Small intestine (tissue), 7 donors: ENCODE data around the gene LIPC. TPM values are rescaled to one million over a fixed set of nuclear protein-coding genes. Genes with fewer than 3 reads are reported as not detected.

Experiments
- DNase-seq, 2 donors: peaks; one replicate each; pipeline versions ENCODE4 v3.0.0 to v3.0.0-alpha.2; 2013
- FAIRE-seq: peaks from 2 replicates; lab custom pipeline; 2012; peaks lifted over from hg19 to GRCh38; lab: Jason Lieb, UNC
- H3K27ac ChIP-seq, 3 donors: one replicate each; pipeline ENCODE4 v1.5.1; 2013; ENCODE audit warnings: low read length in 2 of 3, mild to moderate bottlenecking in 2 of 3, control low read depth in 1 of 3, inconsistent platforms in 1 of 3, low read depth in 1 of 3, moderate library complexity in 1 of 3
- H3K27me3 ChIP-seq, 3 donors: one replicate each; pipeline ENCODE4 v1.6.1; 2013; ENCODE audit warnings: low read length in 3 of 3, inconsistent platforms in 1 of 3; ENCODE audit not compliant: control insufficient read depth in 3 of 3, insufficient read depth in 3 of 3
- H3K36me3 ChIP-seq, 3 donors: one replicate each; pipeline ENCODE4 v1.6.1; 2013; ENCODE audit warnings: low read length in 3 of 3, inconsistent platforms in 1 of 3, low read depth in 1 of 3, mild to moderate bottlenecking in 1 of 3, moderate library complexity in 1 of 3; ENCODE audit not compliant: control insufficient read depth in 3 of 3, insufficient read depth in 2 of 3
- H3K4me1 ChIP-seq, 3 donors: one replicate each; pipeline ENCODE4 v1.6.1; 2013; ENCODE audit warnings: low read length in 2 of 3, inconsistent platforms in 1 of 3, low read depth in 1 of 3, mild to moderate bottlenecking in 1 of 3, moderate library complexity in 1 of 3; ENCODE audit not compliant: control insufficient read depth in 3 of 3, insufficient read depth in 2 of 3
- H3K4me3 ChIP-seq, 3 donors: one replicate each; pipeline ENCODE4 v1.5.1; 2013; ENCODE audit warnings: low read length in 3 of 3, control low read depth in 1 of 3, inconsistent platforms in 1 of 3, low read depth in 1 of 3, mild to moderate bottlenecking in 1 of 3, moderate library complexity in 1 of 3
- H3K9me3 ChIP-seq, 2 donors: one replicate each; pipeline ENCODE4 v1.6.1; 2013; ENCODE audit warnings: low read depth in 1 of 2, low read length in 1 of 2; ENCODE audit not compliant: control insufficient read depth in 2 of 2, insufficient read depth in 1 of 2
- WGBS, 3 donors: extraction: QIAGEN DNeasy Blood & Tissue Kit; methylation state at CpG; one replicate each; pipeline ENCODE4 v1.1.7; 2013; 5-methylcytosine and 5-hydroxymethylcytosine counted together
- polyA plus RNA-seq, 4 donors: library from polyadenylated mRNA; stranded (reverse) in 3 of 4; unstranded in 1 of 4; fragments of 200-250 nt in 3 of 4; fragments of 120-200 nt in 1 of 4; gene quantifications; one replicate each; pipeline versions ENCODE4 v1.2.1 to v1.2.3, GENCODE V29; 2013
- donor health status: healthy with polysubstance abuse.
- donor health status: control.
- donor health status: control.
- donor health status: Bipolar disorder and iron deficiency.
- donor health status: healthy.

Gene LIPC
- polyA plus RNA-seq, 4 donors, result 0.07 to 2.0 (median 1.2) TPM

DNA sequence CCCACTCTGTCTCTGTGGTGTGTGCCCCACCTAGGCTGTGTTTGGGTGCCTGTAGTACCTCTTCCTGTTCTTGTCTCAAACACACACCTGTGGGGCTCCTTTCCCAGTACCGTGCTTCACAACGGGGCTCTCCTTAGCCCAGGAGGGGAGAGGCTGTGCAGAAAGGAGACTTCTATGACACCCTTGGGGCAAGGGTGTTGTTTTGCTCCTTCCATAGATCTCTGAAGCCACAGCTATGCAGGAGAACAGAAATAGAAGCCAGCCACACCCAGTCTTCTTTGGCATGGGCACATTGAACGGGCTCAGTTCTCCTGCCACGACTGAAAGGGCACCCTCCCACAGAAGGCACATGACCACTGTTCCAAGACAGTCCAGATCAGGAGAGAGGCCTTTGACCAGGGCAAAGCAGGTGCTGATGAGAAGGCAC, 74.3 kb downstream of the LIPC start:
- DNase-seq, result peak in 1 of 2 donors; percentile 84
- Histone ChIP-seq H3K27ac (peak overlapping the region in 1 of 3 donors; percentile 30), H3K27me3 (no peaks in the 10 kb centered on the region), H3K4me3 (no peak overlapping the region), H3K4me1 (peaks cover 0 to 6% (median 0%) of the 10 kb centered on the region in 3 donors), H3K9me3 (no peaks in the 10 kb centered on the region), H3K36me3 (no peaks in the 10 kb centered on the region)
- WGBS, 3 donors, result 23 to 64% (median 41%) methylated on average over 4 of the region's 4 CpGs
- no peak for FAIRE-seq

- Histone ChIP-seq H3K27me3 (no peaks in the 10 kb centered on the region), H3K4me1 (peaks cover 0 to 3% (median 0%) of the 10 kb centered on the region in 3 donors), H3K9me3 (no peaks in the 10 kb centered on the region), H3K4me3 (no peak overlapping the region), H3K27ac (no peak overlapping the region), H3K36me3 (no peaks in the 10 kb centered on the region)
- DNase-seq (no peak), FAIRE-seq (no peak)
- 84 to 85% (median 85%) methylated on average over 9 of the region's 9 CpGs for WGBS, 3 donors
These were observed 75.2 kb downstream of the LIPC start for GRCh38 chr15:58506783-58507668.

- FAIRE-seq (no peak), DNase-seq (no peak)
- Histone ChIP-seq H3K27me3 (no peaks in the 10 kb centered on the region), H3K4me1 (no peaks in the 10 kb centered on the region), H3K4me3 (no peak overlapping the region), H3K9me3 (no peaks in the 10 kb centered on the region), H3K27ac (no peak overlapping the region), H3K36me3 (no peaks in the 10 kb centered on the region)
- WGBS, 3 donors, result 92 to 97% (median 95%) methylated on average over 1 of the region's 1 CpG
These were observed 77.8 kb downstream of the LIPC start for GRCh38 chr15:58509556-58509955.

- Histone ChIP-seq H3K27me3 (no peaks in the 10 kb centered on the region), H3K9me3 (no peaks in the 10 kb centered on the region), H3K4me3 (no peak overlapping the region), H3K27ac (no peak overlapping the region), H3K4me1 (no peaks in the 10 kb centered on the region), H3K36me3 (no peaks in the 10 kb centered on the region)
- no peak for FAIRE-seq
- DNase-seq, result no peak
- WGBS, 3 donors, result 74 to 91% (median 81%) methylated on average over 10 of the region's 10 CpGs
These were observed 79.2 kb downstream of the LIPC start for GRCh38 chr15:58510715-58511598.

GRCh38 chr15:58511599-58511987, 79.8 kb downstream of the LIPC start:
- Histone ChIP-seq H3K27ac (no peak overlapping the region), H3K27me3 (no peaks in the 10 kb centered on the region), H3K9me3 (no peaks in the 10 kb centered on the region), H3K4me3 (no peak overlapping the region), H3K4me1 (no peaks in the 10 kb centered on the region), H3K36me3 (no peaks in the 10 kb centered on the region)
- FAIRE-seq (no peak), DNase-seq (no peak)
- WGBS, 3 donors, result 85 to 89% (median 86%) methylated on average over 3 of the region's 3 CpGs

- no peak overlapping the region for H3K27ac ChIP-seq
- no peak for FAIRE-seq
- no peaks in the 10 kb centered on the region for H3K36me3 ChIP-seq
- H3K9me3 ChIP-seq, result no peaks in the 10 kb centered on the region
- no peaks in the 10 kb centered on the region for H3K4me1 ChIP-seq
- no peak overlapping the region for H3K4me3 ChIP-seq
- no peaks in the 10 kb centered on the region for H3K27me3 ChIP-seq
- 83 to 95% (median 88%) methylated on average over 10 of the region's 10 CpGs for WGBS, 3 donors
- no peak for DNase-seq
These were observed 80.7 kb downstream of the LIPC start for GRCh38 chr15:58512522-58512921.

GRCh38 chr15:58513008-58513407, 81.2 kb downstream of the LIPC start:
- no peak for FAIRE-seq

GRCh38 chr15:58513726-58514336, 82.0 kb downstream of the LIPC start:
- Histone ChIP-seq H3K27me3 (no peaks in the 10 kb centered on the region), H3K36me3 (no peaks in the 10 kb centered on the region), H3K27ac (no peak overlapping the region), H3K4me1 (no peaks in the 10 kb centered on the region), H3K4me3 (no peak overlapping the region), H3K9me3 (no peaks in the 10 kb centered on the region)
- 83 to 85% (median 83%) methylated on average over 10 of the region's 10 CpGs for WGBS, 3 donors
- no peak for DNase-seq
- no peak for FAIRE-seq

More at GRCh38 chr15:58513008-58513407, 81.2 kb downstream of the LIPC start:
- DNase-seq, result no peak
- H3K9me3 ChIP-seq, result no peaks in the 10 kb centered on the region
- H3K27ac ChIP-seq, result no peak overlapping the region
- no peaks in the 10 kb centered on the region for H3K27me3 ChIP-seq
- no peak overlapping the region for H3K4me3 ChIP-seq
- WGBS, 3 donors, result 89 to 96% (median 94%) methylated on average over 4 of the region's 4 CpGs
- H3K4me1 ChIP-seq, result no peaks in the 10 kb centered on the region
- H3K36me3 ChIP-seq, result no peaks in the 10 kb centered on the region
